Measurements from ENCODE around the gene PRKCH. TPM values are rescaled to one million over a fixed set of nuclear protein-coding genes. Genes with fewer than 3 reads are reported as not detected.

The PRKCH gene
- total RNA-seq, 1 experiment from 2014 or later: 5.2 TPM

DNA sequence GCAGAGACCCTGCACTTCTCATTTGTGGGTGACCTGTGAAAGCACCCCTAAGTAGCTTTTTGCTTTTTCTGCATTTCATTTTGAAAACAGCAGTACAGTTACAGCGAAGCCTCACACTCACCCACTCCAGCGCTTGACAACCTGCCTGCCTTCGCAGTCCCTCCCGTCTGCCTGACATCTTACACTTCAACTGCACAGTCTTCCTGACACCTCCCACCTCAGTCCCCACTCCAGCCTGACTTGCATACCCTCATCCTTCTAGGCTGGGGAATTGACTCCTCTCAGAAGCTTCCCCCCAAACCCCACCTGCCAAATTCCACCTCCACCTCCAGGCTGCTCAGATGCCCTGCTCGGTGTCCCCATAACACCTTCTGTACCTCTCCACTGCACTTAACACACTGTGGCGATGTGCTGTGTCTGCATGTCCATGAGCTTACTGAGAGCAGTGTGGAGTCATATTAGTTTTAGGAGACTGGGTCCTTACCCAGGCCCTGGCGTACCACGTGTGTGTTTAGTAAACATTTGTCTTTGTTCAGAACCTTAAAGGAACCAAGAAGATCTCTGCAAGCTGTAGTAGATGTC is 159.4 kb downstream of the PRKCH start:
- H3K18ac ChIP-seq (ENCODE audit: insufficient read length, low read depth, low read length): no peak overlapping the region
- no peaks in the 10 kb centered on the region for H3K23me2 ChIP-seq (ENCODE audit: insufficient read length, low read depth, low read length, poor library complexity, severe bottlenecking)
- no peak overlapping the region for H3K4me3 Mint-ChIP-seq
- H2BK12ac ChIP-seq (ENCODE audit: insufficient read length, low read depth, low read length): no peak overlapping the region
- no peak overlapping the region for H3K56ac ChIP-seq (ENCODE audit: insufficient read length, low read depth, low read length)
- H3K27ac Mint-ChIP-seq: peak overlapping the region in 1 of 3 experiments; percentile 35; a peak in 4 of 7 replicates
- H3K36me3 Mint-ChIP-seq (ENCODE audit: insufficient read depth in 1 of 3, low read depth in 3 of 3): no peaks in the 10 kb centered on the region
- no peaks in the 10 kb centered on the region for H4K20me1 ChIP-seq (ENCODE audit: control insufficient read depth, insufficient read depth, insufficient read length)
- H3K9me3 ChIP-seq (ENCODE audit: control insufficient read depth, low read depth, low read length): no peaks in the 10 kb centered on the region
- H2BK15ac ChIP-seq (ENCODE audit: low read depth, low read length): no peak overlapping the region
- H3K4me1 ChIP-seq (ENCODE audit: insufficient read depth, low read length): peaks cover 1% of the 10 kb centered on the region; the same call in 1 of the 2 replicates
- no peak overlapping the region for H2AFZ ChIP-seq (ENCODE audit: low read length)
- no peak overlapping the region; the same call in 1 of the 2 replicates for H3K14ac ChIP-seq (ENCODE audit: insufficient read depth, low read length)
- TF ChIP-seq, protein P1, sequence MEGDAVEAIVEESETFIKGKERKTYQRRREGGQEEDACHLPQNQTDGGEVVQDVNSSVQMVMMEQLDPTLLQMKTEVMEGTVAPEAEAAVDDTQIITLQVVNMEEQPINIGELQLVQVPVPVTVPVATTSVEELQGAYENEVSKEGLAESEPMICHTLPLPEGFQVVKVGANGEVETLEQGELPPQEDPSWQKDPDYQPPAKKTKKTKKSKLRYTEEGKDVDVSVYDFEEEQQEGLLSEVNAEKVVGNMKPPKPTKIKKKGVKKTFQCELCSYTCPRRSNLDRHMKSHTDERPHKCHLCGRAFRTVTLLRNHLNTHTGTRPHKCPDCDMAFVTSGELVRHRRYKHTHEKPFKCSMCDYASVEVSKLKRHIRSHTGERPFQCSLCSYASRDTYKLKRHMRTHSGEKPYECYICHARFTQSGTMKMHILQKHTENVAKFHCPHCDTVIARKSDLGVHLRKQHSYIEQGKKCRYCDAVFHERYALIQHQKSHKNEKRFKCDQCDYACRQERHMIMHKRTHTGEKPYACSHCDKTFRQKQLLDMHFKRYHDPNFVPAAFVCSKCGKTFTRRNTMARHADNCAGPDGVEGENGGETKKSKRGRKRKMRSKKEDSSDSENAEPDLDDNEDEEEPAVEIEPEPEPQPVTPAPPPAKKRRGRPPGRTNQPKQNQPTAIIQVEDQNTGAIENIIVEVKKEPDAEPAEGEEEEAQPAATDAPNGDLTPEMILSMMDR (conservative IDR thresholded peaks at IDR 0.05): no peak
- peaks cover 39 to 45% of the 10 kb centered on the region in 2 experiments for H3K4me1 Mint-ChIP-seq
- H3K27ac ChIP-seq (ENCODE audit: insufficient read length, low read depth, low read length): no peak overlapping the region
- H2AK5ac ChIP-seq (ENCODE audit: insufficient read length, low read length): no peak overlapping the region
- H3K23ac ChIP-seq (ENCODE audit: insufficient read length, low read depth, low read length): no peak overlapping the region
- no CpG with 5 or more reads among the region's 8 CpGs for WGBS (ENCODE audit: extremely low coverage, insufficient read length, low lambda C conversion rate)
- H3K27me3 Mint-ChIP-seq (ENCODE audit: low read depth): no peaks in the 10 kb centered on the region; the same call in 1 of the 2 replicates
- H3K79me1 ChIP-seq (ENCODE audit: insufficient read depth, low read depth, low read length, poor library complexity, severe bottlenecking): no peaks in the 10 kb centered on the region
- H4K5ac ChIP-seq (ENCODE audit: insufficient read length, low read depth, low read length): no peak overlapping the region
- H2BK5ac ChIP-seq (ENCODE audit: insufficient read length, low read length): no peak overlapping the region
- DNase-seq: no peak
- H2BK120ac ChIP-seq (ENCODE audit: low read depth, low read length, poor library complexity, severe bottlenecking): no peak overlapping the region
- H4K8ac ChIP-seq (replicated peaks; ENCODE audit: insufficient read length, low read depth, low read length): no peak overlapping the region
- H4K91ac ChIP-seq (ENCODE audit: insufficient read length, low read depth, low read length): no peak overlapping the region
- no peaks in the 10 kb centered on the region for H3K79me2 ChIP-seq (ENCODE audit: insufficient read depth, low read length)
- H3K4ac ChIP-seq (ENCODE audit: low read depth, low read length): no peak overlapping the region
- no peaks in the 10 kb centered on the region for H3K9me3 Mint-ChIP-seq
- no peak overlapping the region for H3K4me2 ChIP-seq (ENCODE audit: insufficient read depth, insufficient read length, low read length)
- no peak overlapping the region for H3T11ph ChIP-seq (ENCODE audit: low read length)
- H3K27me3 ChIP-seq (ENCODE audit: insufficient read depth, low read length): no peaks in the 10 kb centered on the region
- no peak overlapping the region for H3K9ac ChIP-seq (ENCODE audit: extremely low read depth, insufficient read length, low read length)
- H2BK20ac ChIP-seq (ENCODE audit: low read depth, low read length, poor library complexity, severe bottlenecking): no peak overlapping the region
